Endodermal cell (in vitro differentiated cells): ENCODE measurements around the gene SH3YL1. TPM values are rescaled to one million over a fixed set of nuclear protein-coding genes. Genes with fewer than 3 reads are reported as not detected.
A peak's percentile ranks its signal among the peaks of the same experiment; 100 is the strongest.

Experiments used
- DNase-seq: peaks from one replicate; pipeline ENCODE4 v3.0.0-alpha.2; 2017
- H3K27ac ChIP-seq: 2 replicates; pipeline ENCODE4 v1.5.1; 2013; ENCODE audit warnings: mild to moderate bottlenecking, low read depth, low read length, moderate library complexity
- H3K27me3 ChIP-seq: 2 replicates; pipeline ENCODE4 v1.6.1; 2013; ENCODE audit warnings: mild to moderate bottlenecking, low read length, moderate library complexity; ENCODE audit not compliant: insufficient read depth, control insufficient read depth, poor library complexity, severe bottlenecking
- H3K36me3 ChIP-seq: 2 replicates; pipeline ENCODE4 v1.7.0; 2013; ENCODE audit warnings: mild to moderate bottlenecking, low read length, moderate library complexity; ENCODE audit not compliant: control insufficient read depth, insufficient read depth
- H3K4me1 ChIP-seq: one replicate; pipeline ENCODE4 v1.7.0; 2013; ENCODE audit warnings: low read length; ENCODE audit not compliant: control insufficient read depth, insufficient read depth
- H3K4me3 ChIP-seq: 2 replicates; pipeline ENCODE4 v1.5.1; 2013; ENCODE audit warnings: mild to moderate bottlenecking, low read length, moderate library complexity
- H3K9ac ChIP-seq: 2 replicates; pipeline ENCODE4 v1.6.1; 2013; ENCODE audit warnings: mild to moderate bottlenecking, low read length, moderate library complexity; ENCODE audit not compliant: poor library complexity, severe bottlenecking; ENCODE audit errors: extremely low read depth
- H3K9me3 ChIP-seq: 2 replicates; pipeline ENCODE4 v1.6.1; 2013; ENCODE audit warnings: mild to moderate bottlenecking, low read length, moderate library complexity; ENCODE audit not compliant: control insufficient read depth
- H3K27ac Mint-ChIP-seq: 2 replicates; pipeline ENCODE4 v1.8.0; 2020; ENCODE audit warnings: mixed read lengths
- H3K27me3 Mint-ChIP-seq: 2 replicates; pipeline ENCODE4 v1.8.0; 2021; ENCODE audit warnings: mild to moderate bottlenecking, mixed read lengths; ENCODE audit not compliant: insufficient read depth
- H3K36me3 Mint-ChIP-seq: 2 replicates; pipeline ENCODE4 v1.8.0; 2020; ENCODE audit warnings: low read depth, mixed read lengths
- H3K4me1 Mint-ChIP-seq: 2 replicates; pipeline ENCODE4 v1.8.0; 2020; ENCODE audit warnings: mixed read lengths
- H3K4me3 Mint-ChIP-seq: 2 replicates; pipeline ENCODE4 v1.8.0; 2020; ENCODE audit warnings: mild to moderate bottlenecking, moderate library complexity, mixed read lengths
- H3K9me3 Mint-ChIP-seq: 2 replicates; pipeline ENCODE4 v1.8.0; 2020; ENCODE audit warnings: mild to moderate bottlenecking, mixed read lengths
- WGBS, 2 experiments: methylation state at CpG; one replicate each; pipeline versions ENCODE4 v1.1.5 to v1.1.7; 2013; ENCODE audit warnings: missing lambda C conversion rate in 2 of 2, mixed read lengths in 1 of 2; ENCODE audit not compliant: insufficient coverage in 1 of 2, insufficient read length in 1 of 2; 5-methylcytosine and 5-hydroxymethylcytosine counted together
- total RNA-seq, 2 donors: library from RNA; stranded (reverse); fragmentation: NEBNext Ultra II Directional in 1 of 2; extraction: Animal tissue kit (Norgen Biotek cat#: 25700) in 1 of 2; gene quantifications; 2 replicates in 1 of 2; 3 replicates in 1 of 2; pipeline ENCODE4 v1.2.1, GENCODE V29; 2021
- TF ChIP-seq, protein P1 (sequence below): fragments of 200-600 bp; sonication (generic); conservative IDR thresholded peaks from 2 replicates; pipeline ENCODE4 v1.5.0; 2021; ENCODE audit warnings: antibody characterized with exemption, mild to moderate bottlenecking

Gene SH3YL1
- total RNA-seq, 2 donors from 2014 or later, result 33.6 to 39.0 TPM

DNA sequence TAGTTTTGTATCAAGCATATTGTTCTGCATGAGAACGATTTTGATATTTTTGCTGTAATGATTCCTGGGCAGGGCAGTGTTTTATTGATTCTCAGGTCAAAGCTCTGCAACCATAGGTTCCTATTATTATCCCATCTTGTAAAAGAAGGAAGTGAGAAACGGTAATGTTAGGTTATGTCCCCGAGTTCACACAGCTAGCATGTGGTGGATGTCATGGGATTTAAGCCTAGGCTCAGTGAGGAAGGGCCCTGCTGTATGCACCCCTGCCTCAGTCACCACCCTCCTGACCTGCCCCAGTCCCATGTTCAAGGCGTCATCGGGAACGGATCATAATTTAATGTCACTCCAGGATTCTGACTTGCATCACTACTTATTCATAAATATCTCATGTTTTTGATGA, 11.6 kb upstream of the SH3YL1 start:
- H3K36me3 Mint-ChIP-seq, result peaks cover 48% of the 10 kb centered on the region
- no peaks in the 10 kb centered on the region for H3K27me3 ChIP-seq

DNA sequence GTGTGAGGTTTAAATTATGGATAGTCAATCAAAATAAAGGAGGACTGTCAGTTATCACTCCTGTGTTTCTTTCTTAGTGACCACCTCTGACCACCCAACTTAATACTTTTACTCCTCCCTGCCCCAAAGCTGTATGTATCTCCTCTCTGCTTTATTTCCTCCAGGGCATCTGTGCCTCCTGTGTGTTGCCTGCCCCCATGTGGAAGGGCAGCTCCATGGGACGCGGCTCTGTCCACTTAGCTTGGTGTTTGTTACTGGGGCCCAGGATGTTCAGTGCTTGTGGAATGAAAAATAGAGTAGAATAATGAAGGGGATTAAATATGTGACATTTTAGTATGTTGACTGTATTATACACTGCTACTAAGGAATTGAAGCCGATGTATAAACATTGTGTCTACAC, 10.7 kb upstream of the SH3YL1 start:
- WGBS, 2 experiments, result 98% methylated on average over 2 of the region's 3 CpGs; no CpG with 5 or more reads in 1 of the 2 experiments
- Histone ChIP-seq H3K4me1 (no peaks in the 10 kb centered on the region), H3K9ac (no peak overlapping the region), H3K9me3 (no peaks in the 10 kb centered on the region), H3K36me3 (peaks cover 73% of the 10 kb centered on the region), H3K4me3 (no peak overlapping the region), H3K27me3 (no peaks in the 10 kb centered on the region), H3K27ac (no peak overlapping the region)
- Mint-ChIP-seq H3K9me3 (no peaks in the 10 kb centered on the region), H3K4me1 (no peaks in the 10 kb centered on the region), H3K36me3 (peaks cover 46% of the 10 kb centered on the region), H3K27me3 (no peaks in the 10 kb centered on the region), H3K4me3 (no peak overlapping the region), H3K27ac (peak overlapping the region; percentile 28)
- no peak for DNase-seq
- TF ChIP-seq, protein P1, sequence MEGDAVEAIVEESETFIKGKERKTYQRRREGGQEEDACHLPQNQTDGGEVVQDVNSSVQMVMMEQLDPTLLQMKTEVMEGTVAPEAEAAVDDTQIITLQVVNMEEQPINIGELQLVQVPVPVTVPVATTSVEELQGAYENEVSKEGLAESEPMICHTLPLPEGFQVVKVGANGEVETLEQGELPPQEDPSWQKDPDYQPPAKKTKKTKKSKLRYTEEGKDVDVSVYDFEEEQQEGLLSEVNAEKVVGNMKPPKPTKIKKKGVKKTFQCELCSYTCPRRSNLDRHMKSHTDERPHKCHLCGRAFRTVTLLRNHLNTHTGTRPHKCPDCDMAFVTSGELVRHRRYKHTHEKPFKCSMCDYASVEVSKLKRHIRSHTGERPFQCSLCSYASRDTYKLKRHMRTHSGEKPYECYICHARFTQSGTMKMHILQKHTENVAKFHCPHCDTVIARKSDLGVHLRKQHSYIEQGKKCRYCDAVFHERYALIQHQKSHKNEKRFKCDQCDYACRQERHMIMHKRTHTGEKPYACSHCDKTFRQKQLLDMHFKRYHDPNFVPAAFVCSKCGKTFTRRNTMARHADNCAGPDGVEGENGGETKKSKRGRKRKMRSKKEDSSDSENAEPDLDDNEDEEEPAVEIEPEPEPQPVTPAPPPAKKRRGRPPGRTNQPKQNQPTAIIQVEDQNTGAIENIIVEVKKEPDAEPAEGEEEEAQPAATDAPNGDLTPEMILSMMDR, result peak; percentile 53

More for the DNA sequence above, 11.6 kb upstream of the SH3YL1 start:
- Mint-ChIP-seq H3K9me3 (no peaks in the 10 kb centered on the region), H3K4me3 (no peak overlapping the region), H3K27ac (no peak overlapping the region), H3K4me1 (no peaks in the 10 kb centered on the region), H3K27me3 (no peaks in the 10 kb centered on the region)
- Histone ChIP-seq H3K9ac (no peak overlapping the region), H3K36me3 (peaks cover 83% of the 10 kb centered on the region), H3K27ac (no peak overlapping the region), H3K4me1 (no peaks in the 10 kb centered on the region), H3K9me3 (no peaks in the 10 kb centered on the region), H3K4me3 (no peak overlapping the region)
- TF ChIP-seq, protein P1, result no peak
- no peak for DNase-seq
- 91 to 100% methylated on average over 1 to 6 of the region's 6 CpGs for WGBS, 2 experiments

DNA sequence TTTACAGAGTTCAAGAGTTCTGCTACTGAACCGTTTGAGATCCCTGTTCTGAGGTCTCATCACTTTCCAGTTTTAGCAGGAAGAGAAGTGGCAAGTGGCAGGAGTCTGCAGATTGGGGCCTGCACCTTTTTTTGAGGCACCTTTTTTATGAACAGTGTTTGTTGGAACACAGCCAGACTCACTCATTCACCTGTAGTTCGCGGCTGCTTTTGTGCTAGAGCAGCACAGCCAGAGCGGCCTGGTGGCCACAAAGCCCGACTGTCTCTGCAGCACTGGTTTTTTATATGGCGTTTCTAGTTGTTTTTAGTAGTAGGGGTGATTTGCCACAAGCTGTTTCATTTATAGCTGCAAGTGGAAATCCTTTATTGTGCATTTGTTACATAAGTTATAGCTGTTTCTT, 9.5 kb upstream of the SH3YL1 start:
- WGBS, 2 experiments, result 97 to 100% methylated on average over 1 to 5 of the region's 6 CpGs
- Mint-ChIP-seq H3K4me3 (no peak overlapping the region), H3K4me1 (no peaks in the 10 kb centered on the region), H3K36me3 (peaks cover 36% of the 10 kb centered on the region), H3K27me3 (no peaks in the 10 kb centered on the region), H3K9me3 (no peaks in the 10 kb centered on the region), H3K27ac (no peak overlapping the region)
- no peaks in the 10 kb centered on the region for H3K4me1 ChIP-seq
- no peak overlapping the region for H3K9ac ChIP-seq
- no peak overlapping the region for H3K4me3 ChIP-seq
- H3K27me3 ChIP-seq, result no peaks in the 10 kb centered on the region
- TF ChIP-seq, protein P1, result no peak
- no peaks in the 10 kb centered on the region for H3K9me3 ChIP-seq
- no peak for DNase-seq
- H3K27ac ChIP-seq, result no peak overlapping the region
- H3K36me3 ChIP-seq, result peaks cover 62% of the 10 kb centered on the region
